NCI-H128 (cell line): ENCODE results near the gene LIMS1.
"Not testable (repeated sequence)": the region's sequence is repeated elsewhere in the genome, so short reads cannot be mapped to it uniquely, and the experiment has no call there.

Experiments
- DNase-seq: peaks from one replicate; lab custom pipeline; 2025; ENCODE audit not compliant: unreplicated experiment; lab: John Stamatoyannopoulos, UW

Gene LIMS1

GRCh38 chr2:108632332-108633160 lies 98.3 kb downstream of the LIMS1 start:
- peak; percentile 41 for DNase-seq

- DNase-seq: no peak
Observed at GRCh38 chr2:108633409-108633808, 99.1 kb downstream of the LIMS1 start.

GRCh38 chr2:108634011-108634410 lies 99.7 kb downstream of the LIMS1 start:
- DNase-seq: no peak

- DNase-seq: no peak
Observed at GRCh38 chr2:108634576-108635160, 100.4 kb downstream of the LIMS1 start.

- DNase-seq: no peak
Observed at GRCh38 chr2:108635630-108636354, 101.5 kb downstream of the LIMS1 start.

- DNase-seq: no peak
Observed at GRCh38 chr2:108637304-108637669, 103.0 kb downstream of the LIMS1 start.

GRCh38 chr2:108640731-108641130 lies 106.5 kb downstream of the LIMS1 start:
- no peak for DNase-seq

GRCh38 chr2:108641756-108642155 lies 107.5 kb downstream of the LIMS1 start:
- no peak for DNase-seq

GRCh38 chr2:108643261-108643849 lies 109.1 kb downstream of the LIMS1 start:
- no peak for DNase-seq

GRCh38 chr2:108643862-108644261 lies 109.6 kb downstream of the LIMS1 start:
- not testable (repeated sequence) for DNase-seq

GRCh38 chr2:108644446-108644845 lies 110.2 kb downstream of the LIMS1 start:
- not testable (repeated sequence) for DNase-seq

GRCh38 chr2:108648796-108649195 lies 114.5 kb downstream of the LIMS1 start:
- not testable (repeated sequence) for DNase-seq

- not testable (repeated sequence) for DNase-seq
Observed at GRCh38 chr2:108650465-108650864, 116.2 kb downstream of the LIMS1 start.

GRCh38 chr2:108651468-108651867 lies 117.2 kb downstream of the LIMS1 start:
- DNase-seq: not testable (repeated sequence)

GRCh38 chr2:108652187-108652931 lies 118.1 kb downstream of the LIMS1 start:
- DNase-seq: not testable (repeated sequence)

GRCh38 chr2:108653425-108653824 lies 119.2 kb downstream of the LIMS1 start:
- not testable (repeated sequence) for DNase-seq

GRCh38 chr2:108653849-108654248 lies 119.6 kb downstream of the LIMS1 start:
- DNase-seq: not testable (repeated sequence)

GRCh38 chr2:108654521-108655125 lies 120.4 kb downstream of the LIMS1 start:
- DNase-seq: not testable (repeated sequence)

- DNase-seq: not testable (repeated sequence)
Observed at GRCh38 chr2:108655270-108655669, 121.0 kb downstream of the LIMS1 start.

GRCh38 chr2:108656282-108656681 lies 122.0 kb downstream of the LIMS1 start:
- not testable (repeated sequence) for DNase-seq
